GM21447 (cell line): ENCODE data around the gene GAB1.
A peak's percentile ranks its signal among the peaks of the same experiment; 100 is the strongest.

ENCODE experiments used
- ATAC-seq: cut with Tn5 transposase; IDR thresholded peaks from one replicate; pipeline ENCODE4 v1.9.1; 2021; ENCODE audit not compliant: unreplicated experiment

GAB1 gene

GRCh38 chr4:143473334-143474126 is 136.9 kb downstream of the GAB1 start:
- ATAC-seq: peak; percentile 74

- ATAC-seq: no peak
Measured at GRCh38 chr4:143477487-143477886, 140.8 kb downstream of the GAB1 start.

- no peak for ATAC-seq
Measured at GRCh38 chr4:143481361-143481760, 144.7 kb downstream of the GAB1 start.

GRCh38 chr4:143482840-143483239 is 146.2 kb downstream of the GAB1 start:
- ATAC-seq: no peak

GRCh38 chr4:143486314-143486713 is 149.6 kb downstream of the GAB1 start:
- no peak for ATAC-seq

GRCh38 chr4:143488687-143489086 is 152.0 kb downstream of the GAB1 start:
- ATAC-seq: no peak

GRCh38 chr4:143489106-143489505 is 152.4 kb downstream of the GAB1 start:
- no peak for ATAC-seq

GRCh38 chr4:143498021-143498420 is 161.3 kb downstream of the GAB1 start:
- no peak for ATAC-seq

- no peak for ATAC-seq
Measured at GRCh38 chr4:143502231-143502630, 165.6 kb downstream of the GAB1 start.

GRCh38 chr4:143506031-143506430 is 169.4 kb downstream of the GAB1 start:
- no peak for ATAC-seq

- ATAC-seq: no peak
Measured at GRCh38 chr4:143511906-143512305, 175.2 kb downstream of the GAB1 start.

GRCh38 chr4:143512978-143513313 is 176.3 kb downstream of the GAB1 start:
- peak; percentile 31 for ATAC-seq

GRCh38 chr4:143513314-143514168 is 176.9 kb downstream of the GAB1 start, which contains the start of gene SMARCA5:
SMARCA5 (plus strand) TSS chr4:143513702; CDS start chr4:143513925, 223 bp downstream.
- peak; percentile 87 for ATAC-seq

- no peak for ATAC-seq
Measured at GRCh38 chr4:143514169-143514495, 177.5 kb downstream of the GAB1 start.

- peak; percentile 10 for ATAC-seq
Measured at GRCh38 chr4:143514497-143514896, 177.8 kb downstream of the GAB1 start.

GRCh38 chr4:143514901-143515300 is 178.2 kb downstream of the GAB1 start:
- no peak for ATAC-seq

- no peak for ATAC-seq
Measured at GRCh38 chr4:143515905-143516304, 179.2 kb downstream of the GAB1 start.

- ATAC-seq: no peak
Measured at GRCh38 chr4:143517764-143518163, 181.1 kb downstream of the GAB1 start.
